Fibroblast of mammary gland (primary cell): Measurements from ENCODE around the gene KIF22.
A peak's percentile ranks its signal among the peaks of the same experiment; 100 is the strongest.

Experiments used
- DNase-seq: peaks from one replicate; pipeline ENCODE4 v3.0.0-alpha.2; 2010; ENCODE audit warnings: low read depth
- H3K4me3 ChIP-seq: 2 replicates; pipeline ENCODE4 v1.5.1; 2011; ENCODE audit warnings: low read depth, mild to moderate bottlenecking, low read length, moderate library complexity; ENCODE audit not compliant: control insufficient read depth
- CTCF ChIP-seq: conservative IDR thresholded peaks from 2 replicates; pipeline ENCODE4 v1.5.1; 2011; ENCODE audit warnings: low read depth, low read length, inconsistent platforms; ENCODE audit not compliant: control insufficient read depth, insufficient read depth

KIF22 gene

DNA sequence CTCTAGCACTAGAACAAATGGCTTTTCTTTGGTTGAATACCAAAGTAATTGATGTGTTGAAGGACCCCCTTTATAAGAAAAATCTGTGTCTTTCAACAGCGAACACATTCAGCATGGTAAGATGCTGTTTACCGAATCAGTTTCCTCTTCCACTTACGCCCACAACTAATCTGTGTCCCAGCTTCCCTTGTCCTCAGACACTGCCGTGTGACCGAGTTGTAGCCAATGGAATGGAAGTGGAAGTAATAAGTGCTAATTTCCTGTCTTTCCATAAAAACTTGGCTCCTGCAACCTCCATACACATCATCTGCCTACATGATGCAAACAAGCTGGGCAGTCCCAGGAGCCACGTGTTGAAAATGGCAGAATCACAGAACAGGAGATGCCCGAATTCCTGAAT lies 62.1 kb downstream of the KIF22 start:
- no peak overlapping the region for H3K4me3 ChIP-seq
- peak; percentile 91 for DNase-seq
- TF ChIP-seq CTCF = no peak

- no peak for DNase-seq
- H3K4me3 ChIP-seq = no peak overlapping the region
- TF ChIP-seq CTCF = no peak
These were observed 64.1 kb downstream of the KIF22 start for GRCh38 chr16:29854520-29855100.
